Measurements from ENCODE around the gene ECT2. TPM values are rescaled to one million over a fixed set of nuclear protein-coding genes. Genes with fewer than 3 reads are reported as not detected.
"Not testable (repeated sequence)": the region's sequence is repeated elsewhere in the genome, so short reads cannot be mapped to it uniquely, and the experiment has no call there.

ECT2 gene
- total and polyA plus RNA-seq, 9 donors = 12.8 to 21.8 (median 17.5) TPM

DNA sequence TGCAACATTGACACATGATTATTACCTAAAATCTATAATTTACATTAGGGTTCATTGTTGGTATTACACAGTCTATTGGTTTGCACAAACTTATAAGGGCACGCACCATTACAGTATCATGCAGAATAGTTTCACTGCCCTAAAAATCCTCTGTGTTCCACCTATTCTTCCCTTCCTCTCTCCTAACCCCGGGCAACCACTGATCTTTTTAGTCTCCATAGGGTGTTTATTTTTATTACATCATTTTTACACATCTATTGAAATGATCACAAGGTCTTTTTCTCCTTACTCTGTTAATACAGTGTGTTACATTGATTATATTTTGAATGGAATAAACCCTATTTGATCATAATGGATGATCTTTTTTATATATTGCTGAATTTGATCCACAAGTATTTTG, 15.5 kb upstream of the ECT2 start:
- Histone ChIP-seq H3K9me3 (replicated peaks; ENCODE audit: control insufficient read depth, low read depth, low read length) (no peaks in the 10 kb centered on the region), H3K4me3 (ENCODE audit: low read length) (no peak overlapping the region), H3K4me1 (ENCODE audit: control insufficient read depth, insufficient read depth, low read length) (no peaks in the 10 kb centered on the region), H3K27ac (ENCODE audit: low read length) (no peak overlapping the region), H3K36me3 (ENCODE audit: control insufficient read depth, insufficient read depth, low read length) (no peaks in the 10 kb centered on the region), H3K27me3 (ENCODE audit: control insufficient read depth, insufficient read depth, low read length) (no peaks in the 10 kb centered on the region)
- no peak for DNase-seq
- no CpG with 5 or more reads among the region's 2 CpGs for WGBS (ENCODE audit: insufficient coverage)

- no peaks in the 10 kb centered on the region for H3K27me3 ChIP-seq (ENCODE audit: control insufficient read depth, insufficient read depth, low read length)
- no peaks in the 10 kb centered on the region for H3K9me3 ChIP-seq (replicated peaks; ENCODE audit: control insufficient read depth, low read depth, low read length)
- no peaks in the 10 kb centered on the region for H3K4me1 ChIP-seq (ENCODE audit: control insufficient read depth, insufficient read depth, low read length)
- no peaks in the 10 kb centered on the region for H3K36me3 ChIP-seq (ENCODE audit: control insufficient read depth, insufficient read depth, low read length)
- WGBS (ENCODE audit: insufficient coverage) = 54% methylated on average over 1 of the region's 1 CpG
- no peak for DNase-seq
- H3K4me3 ChIP-seq (ENCODE audit: low read length) = no peak overlapping the region
- no peak overlapping the region for H3K27ac ChIP-seq (ENCODE audit: low read length)
Observed at GRCh38 chr3:172739462-172739861, 11.1 kb upstream of the ECT2 start.

DNA sequence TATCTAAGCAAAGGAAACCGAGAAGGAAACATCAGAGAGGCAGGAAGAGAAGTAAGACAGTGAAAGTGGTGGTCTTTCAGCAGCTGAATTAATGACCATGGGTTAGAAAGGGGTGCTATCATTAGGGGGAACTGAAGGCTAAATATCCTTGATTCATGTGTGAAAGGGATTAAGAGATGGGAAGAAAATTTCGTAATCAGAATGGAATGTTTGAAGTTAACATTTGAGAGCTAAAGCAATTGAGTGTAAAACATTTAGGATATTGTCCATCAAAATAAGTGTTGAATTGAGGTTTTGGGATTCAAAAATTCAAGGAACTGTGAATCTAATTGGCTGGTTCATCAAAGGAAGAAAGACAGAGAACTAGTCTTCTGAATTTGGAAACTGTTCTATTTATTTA, 4.1 kb upstream of the ECT2 start:
- Histone ChIP-seq H3K27ac (ENCODE audit: low read length) (no peak overlapping the region), H3K9me3 (replicated peaks; ENCODE audit: control insufficient read depth, low read depth, low read length) (no peaks in the 10 kb centered on the region), H3K36me3 (ENCODE audit: control insufficient read depth, insufficient read depth, low read length) (no peaks in the 10 kb centered on the region), H3K4me1 (ENCODE audit: control insufficient read depth, insufficient read depth, low read length) (peaks cover 5% of the 10 kb centered on the region), H3K4me3 (ENCODE audit: low read length) (no peak overlapping the region), H3K27me3 (ENCODE audit: control insufficient read depth, insufficient read depth, low read length) (no peaks in the 10 kb centered on the region)
- DNase-seq = no peak
- WGBS (ENCODE audit: insufficient coverage) = 64% methylated on average over 1 of the region's 2 CpGs

DNA sequence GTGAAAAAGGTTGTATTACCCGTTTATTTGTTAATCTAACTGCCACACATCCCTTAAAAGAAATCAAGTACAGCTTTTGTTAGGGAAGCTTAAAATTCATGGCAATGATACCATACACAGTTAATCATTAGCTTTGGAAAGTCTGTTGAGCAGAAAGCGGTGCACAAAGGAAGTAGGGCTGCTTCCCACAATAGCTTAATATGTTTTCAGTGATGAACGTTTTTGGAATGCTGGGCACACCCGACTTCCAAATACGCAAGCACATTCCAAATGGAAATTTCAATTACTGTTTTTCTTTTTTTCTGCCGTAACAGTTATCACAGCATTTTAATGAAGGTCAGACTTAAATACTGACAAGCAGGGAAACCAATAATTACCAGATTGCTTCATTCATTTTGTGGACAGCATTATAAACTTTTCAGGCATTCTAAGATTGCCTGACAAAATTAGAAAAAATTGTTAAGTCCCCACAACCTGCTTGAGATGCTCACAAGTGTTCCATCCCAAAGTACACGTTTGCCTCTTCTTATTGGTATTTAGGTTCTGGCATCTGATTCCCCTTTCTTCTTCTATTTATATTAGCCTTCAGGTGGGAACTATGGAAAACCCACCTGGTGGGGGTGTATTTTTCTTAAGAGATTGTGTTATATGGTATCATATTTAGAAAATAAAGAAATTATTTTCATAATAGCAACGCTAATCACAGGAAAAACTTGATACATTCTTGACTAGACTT, 1.1 kb upstream of the ECT2 start:
- Histone ChIP-seq H3K27me3 (ENCODE audit: control insufficient read depth, insufficient read depth, low read length) (no peaks in the 10 kb centered on the region), H3K9me3 (replicated peaks; ENCODE audit: control insufficient read depth, low read depth, low read length) (no peaks in the 10 kb centered on the region), H3K4me3 (ENCODE audit: low read length) (no peak overlapping the region), H3K36me3 (ENCODE audit: control insufficient read depth, insufficient read depth, low read length) (no peaks in the 10 kb centered on the region), H3K4me1 (ENCODE audit: control insufficient read depth, insufficient read depth, low read length) (peaks cover 5% of the 10 kb centered on the region), H3K27ac (ENCODE audit: low read length) (peak overlapping the region; percentile 83)
- WGBS (ENCODE audit: insufficient coverage) = 42% methylated on average over 3 of the region's 8 CpGs
- peak; percentile 82 for DNase-seq

DNA sequence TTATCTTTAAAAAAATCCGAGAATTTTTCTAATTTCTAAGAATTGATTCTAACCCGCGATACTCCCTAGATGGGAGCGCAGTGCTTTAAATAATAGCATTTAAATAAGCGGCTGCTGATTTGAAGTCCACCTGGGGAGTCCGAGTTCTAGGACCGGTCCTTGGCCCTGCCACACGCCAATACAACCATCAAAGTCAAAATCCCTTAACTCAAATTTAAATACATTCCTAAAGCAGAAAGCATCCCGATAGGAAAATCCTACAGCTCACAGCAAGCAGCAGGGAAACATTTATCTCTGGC, 508 bp upstream of the ECT2 start:
- Histone ChIP-seq H3K36me3 (ENCODE audit: control insufficient read depth, insufficient read depth, low read length) (no peaks in the 10 kb centered on the region), H3K27me3 (ENCODE audit: control insufficient read depth, insufficient read depth, low read length) (no peaks in the 10 kb centered on the region), H3K4me1 (ENCODE audit: control insufficient read depth, insufficient read depth, low read length) (peaks cover 5% of the 10 kb centered on the region), H3K9me3 (replicated peaks; ENCODE audit: control insufficient read depth, low read depth, low read length) (no peaks in the 10 kb centered on the region), H3K27ac (ENCODE audit: low read length) (peak overlapping the region; percentile 83), H3K4me3 (ENCODE audit: low read length) (peak overlapping the region; percentile 90)
- 15% methylated on average over 5 of the region's 9 CpGs for WGBS (ENCODE audit: insufficient coverage)
- DNase-seq = no peak

DNA sequence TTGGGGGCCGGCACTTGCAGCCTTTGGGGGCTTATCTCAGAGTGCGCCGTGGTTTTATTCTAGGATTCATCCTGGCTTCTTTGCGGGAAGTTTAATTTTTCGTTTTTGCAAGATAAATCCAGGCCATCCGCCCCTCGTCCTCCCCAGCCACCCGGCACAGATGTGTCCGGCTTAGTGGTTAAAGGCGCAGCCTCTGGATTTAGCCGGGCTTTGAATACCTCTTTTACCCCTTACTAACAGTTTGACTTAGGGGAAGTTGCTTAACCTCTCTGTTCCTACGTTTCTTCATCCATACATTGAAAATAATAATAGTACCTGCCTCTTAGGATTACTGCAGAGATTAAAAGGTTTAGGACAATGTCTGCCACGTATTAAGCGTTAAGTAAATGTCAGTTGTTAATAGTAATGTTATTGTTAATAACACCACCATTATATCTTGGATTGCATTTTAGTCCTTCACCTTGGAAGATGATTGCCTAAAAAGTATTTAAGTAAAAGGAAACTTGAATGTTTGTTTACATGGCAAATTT, 714 bp downstream of the ECT2 start:
- WGBS (ENCODE audit: insufficient coverage) = 0% methylated on average over 6 of the region's 14 CpGs
- H3K27me3 ChIP-seq (ENCODE audit: control insufficient read depth, insufficient read depth, low read length) = no peaks in the 10 kb centered on the region
- H3K9me3 ChIP-seq (replicated peaks; ENCODE audit: control insufficient read depth, low read depth, low read length) = no peaks in the 10 kb centered on the region
- peak overlapping the region; percentile 90 for H3K27ac ChIP-seq (ENCODE audit: low read length)
- peak overlapping the region; percentile 90 for H3K4me3 ChIP-seq (ENCODE audit: low read length)
- H3K36me3 ChIP-seq (ENCODE audit: control insufficient read depth, insufficient read depth, low read length) = peaks cover 3% of the 10 kb centered on the region
- peaks cover 5% of the 10 kb centered on the region for H3K4me1 ChIP-seq (ENCODE audit: control insufficient read depth, insufficient read depth, low read length)
- no peak for DNase-seq

DNA sequence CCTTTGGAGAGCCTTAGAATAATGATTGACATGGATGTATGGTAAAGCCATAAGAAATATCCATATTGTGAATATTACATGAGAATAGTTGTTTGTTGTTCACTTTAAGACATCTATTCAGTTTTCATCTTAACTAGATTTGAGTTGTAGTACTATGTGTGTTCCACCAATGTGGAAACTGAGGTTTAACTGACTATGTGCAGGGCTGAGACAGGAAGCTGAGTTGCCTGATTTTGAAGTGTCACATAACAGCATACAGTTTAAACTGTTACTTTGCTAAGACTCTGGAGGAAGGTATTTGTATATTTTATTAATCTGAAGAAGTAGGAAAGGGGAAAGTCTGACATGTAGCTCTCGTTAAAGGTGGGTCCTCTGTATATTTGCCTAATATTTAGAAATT, 2.1 kb downstream of the ECT2 start:
- no peaks in the 10 kb centered on the region for H3K27me3 ChIP-seq (ENCODE audit: control insufficient read depth, insufficient read depth, low read length)
- no peak overlapping the region for H3K4me3 ChIP-seq (ENCODE audit: low read length)
- H3K36me3 ChIP-seq (ENCODE audit: control insufficient read depth, insufficient read depth, low read length) = peaks cover 3% of the 10 kb centered on the region
- no peak overlapping the region for H3K27ac ChIP-seq (ENCODE audit: low read length)
- no peaks in the 10 kb centered on the region for H3K9me3 ChIP-seq (replicated peaks; ENCODE audit: control insufficient read depth, low read depth, low read length)
- peaks cover 5% of the 10 kb centered on the region for H3K4me1 ChIP-seq (ENCODE audit: control insufficient read depth, insufficient read depth, low read length)
- no CpG with 5 or more reads among the region's 1 CpG for WGBS (ENCODE audit: insufficient coverage)
- no peak for DNase-seq

GRCh38 chr3:172753125-172753524, 2.6 kb downstream of the ECT2 start:
- Histone ChIP-seq H3K27me3 (ENCODE audit: control insufficient read depth, insufficient read depth, low read length) (no peaks in the 10 kb centered on the region), H3K4me1 (ENCODE audit: control insufficient read depth, insufficient read depth, low read length) (peaks cover 5% of the 10 kb centered on the region), H3K36me3 (ENCODE audit: control insufficient read depth, insufficient read depth, low read length) (peaks cover 3% of the 10 kb centered on the region), H3K9me3 (replicated peaks; ENCODE audit: control insufficient read depth, low read depth, low read length) (no peaks in the 10 kb centered on the region), H3K4me3 (ENCODE audit: low read length) (no peak overlapping the region), H3K27ac (ENCODE audit: low read length) (no peak overlapping the region)
- no CpG with 5 or more reads among the region's 1 CpG for WGBS (ENCODE audit: insufficient coverage)
- no peak for DNase-seq

GRCh38 chr3:172760416-172760815, 9.9 kb downstream of the ECT2 start:
- H3K9me3 ChIP-seq (replicated peaks; ENCODE audit: control insufficient read depth, low read depth, low read length); H3K4me1 ChIP-seq (ENCODE audit: control insufficient read depth, insufficient read depth, low read length); H3K27me3 ChIP-seq (ENCODE audit: control insufficient read depth, insufficient read depth, low read length); H3K4me3 ChIP-seq (ENCODE audit: low read length); H3K27ac ChIP-seq (ENCODE audit: low read length); H3K36me3 ChIP-seq (ENCODE audit: control insufficient read depth, insufficient read depth, low read length); DNase-seq: not testable (repeated sequence)
- 100% methylated on average over 5 of the region's 6 CpGs for WGBS (ENCODE audit: insufficient coverage)

- H3K36me3 ChIP-seq (ENCODE audit: control insufficient read depth, insufficient read depth, low read length) = peaks cover 6% of the 10 kb centered on the region
- no peaks in the 10 kb centered on the region for H3K27me3 ChIP-seq (ENCODE audit: control insufficient read depth, insufficient read depth, low read length)
- no peaks in the 10 kb centered on the region for H3K9me3 ChIP-seq (replicated peaks; ENCODE audit: control insufficient read depth, low read depth, low read length)
- H3K27ac ChIP-seq (ENCODE audit: low read length) = no peak overlapping the region
- H3K4me3 ChIP-seq (ENCODE audit: low read length) = no peak overlapping the region
- no peak for DNase-seq
- 100% methylated on average over 2 of the region's 2 CpGs for WGBS (ENCODE audit: insufficient coverage)
- H3K4me1 ChIP-seq (ENCODE audit: control insufficient read depth, insufficient read depth, low read length) = no peaks in the 10 kb centered on the region
Observed at GRCh38 chr3:172766241-172766640, 15.7 kb downstream of the ECT2 start.
